Cardiac septum (tissue), 1 donor: Measurements from ENCODE around the gene TMEM63A. TPM values are rescaled to one million over a fixed set of nuclear protein-coding genes. Genes with fewer than 3 reads are reported as not detected.
A peak's percentile ranks its signal among the peaks of the same experiment; 100 is the strongest.
"Not testable (repeated sequence)": the region's sequence is repeated elsewhere in the genome, so short reads cannot be mapped to it uniquely, and the experiment has no call there.

Source experiments
- DNase-seq: peaks from one replicate; pipeline ENCODE4 v3.0.0-alpha.2; 2020; ENCODE audit warnings: low spot score
- intact Hi-C: fragments of 100-400 bp; cut with DNase I; formaldehyde crosslinking; loops from one replicate; pipeline ENCODE4 v1.14.0; 2022
- total RNA-seq: library from RNA; stranded (reverse); fragmentation: NEBNext Ultra II Directional; extraction: Animal tissue kit (Norgen Biotek cat#: 25700); gene quantifications from one replicate; pipeline ENCODE4 v1.2.1, GENCODE V29; 2021
- donor health status: DM: no; HTN: no; CAD: no.

Gene TMEM63A
- total RNA-seq, 1 donor from 2014 or later: 21.4 TPM

- DNase-seq: no peak
- intact Hi-C loops: loop anchor here (2.0 kb wide), 1 partner anchor 18 kb away; no protein-coding TSS in a partner anchor
Observed at GRCh38 chr1:225834417-225835329, 47.5 kb downstream of the TMEM63A start.

GRCh38 chr1:225830841-225831240 is 51.3 kb downstream of the TMEM63A start:
- no peak for DNase-seq

DNA sequence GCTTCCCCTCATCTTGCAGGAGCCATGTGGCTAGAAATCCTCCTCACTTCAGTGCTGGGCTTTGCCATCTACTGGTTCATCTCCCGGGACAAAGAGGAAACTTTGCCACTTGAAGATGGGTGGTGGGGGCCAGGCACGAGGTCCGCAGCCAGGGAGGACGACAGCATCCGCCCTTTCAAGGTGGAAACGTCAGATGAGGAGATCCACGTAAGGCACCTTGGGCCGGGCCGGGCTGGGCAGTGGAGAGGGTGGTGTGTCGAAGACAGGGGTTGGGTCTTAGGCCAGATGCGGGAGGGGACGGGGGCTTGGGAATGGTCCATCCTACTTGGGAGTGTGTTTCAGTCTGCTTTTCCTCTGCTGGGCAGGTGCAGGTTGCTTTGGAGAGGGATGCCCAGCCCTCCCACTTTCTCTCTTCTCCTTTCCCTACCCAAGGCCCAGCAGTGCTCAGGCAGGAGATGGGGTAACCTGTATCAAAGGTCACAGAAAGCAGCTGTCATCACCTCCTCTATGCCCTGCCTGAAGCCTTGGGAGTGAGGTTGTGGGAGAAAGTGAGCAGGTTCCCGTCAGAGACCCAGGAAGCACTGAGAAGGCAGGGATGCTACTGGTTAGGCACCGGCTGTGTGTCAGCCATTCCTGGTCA is 53.4 kb downstream of the TMEM63A start:
- intact Hi-C loops: no loop called here
- DNase-seq: no peak

More at GRCh38 chr1:225830841-225831240, 51.3 kb downstream of the TMEM63A start:
- intact Hi-C loops: no loop called here

GRCh38 chr1:225827076-225827475 is 55.1 kb downstream of the TMEM63A start:
- intact Hi-C loops: no loop called here

DNA sequence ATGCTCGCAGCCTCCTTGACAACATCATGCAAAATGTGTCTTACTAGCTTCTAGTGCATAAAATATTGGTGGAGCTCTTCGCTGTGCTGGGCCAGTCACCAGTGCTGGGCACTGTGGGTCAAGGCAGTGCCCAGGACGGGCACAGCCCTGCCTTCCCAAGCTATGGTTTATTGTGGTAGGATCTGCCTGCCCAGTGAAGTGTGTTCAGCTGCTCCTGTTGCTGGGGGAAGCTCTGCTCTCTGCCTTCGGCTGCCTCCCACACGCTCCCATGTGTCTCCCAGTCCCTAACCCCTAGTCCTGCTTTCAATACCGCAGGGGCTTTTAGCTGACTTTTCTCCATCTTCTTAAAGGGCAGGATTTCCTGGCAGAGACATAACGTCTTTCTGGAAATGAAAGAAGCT is 56.6 kb downstream of the TMEM63A start:
- intact Hi-C loops: no loop called here
- DNase-seq: no peak

More at GRCh38 chr1:225827076-225827475, 55.1 kb downstream of the TMEM63A start:
- DNase-seq: no peak

DNA sequence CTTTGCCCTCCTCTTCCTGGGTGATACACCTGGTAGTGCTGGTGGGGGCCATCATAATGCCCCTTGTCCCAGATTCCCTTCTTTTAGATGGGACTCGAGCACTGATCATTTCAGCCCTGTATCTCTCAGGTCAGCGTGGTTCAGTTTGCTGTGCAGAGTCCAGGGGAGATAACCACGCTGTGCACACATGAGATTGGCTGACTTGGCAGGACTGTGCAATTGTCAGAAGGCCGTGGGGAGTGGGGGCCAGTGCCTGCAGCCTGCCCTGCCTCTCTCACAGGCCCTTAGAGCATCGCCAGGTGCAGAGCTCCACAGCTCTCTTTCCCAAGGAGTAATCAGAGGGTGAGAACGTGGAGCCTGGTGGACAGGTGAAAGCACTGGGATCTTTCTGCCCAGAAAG is 57.1 kb downstream of the TMEM63A start:
- no peak for DNase-seq
- intact Hi-C loops: no loop called here

DNA sequence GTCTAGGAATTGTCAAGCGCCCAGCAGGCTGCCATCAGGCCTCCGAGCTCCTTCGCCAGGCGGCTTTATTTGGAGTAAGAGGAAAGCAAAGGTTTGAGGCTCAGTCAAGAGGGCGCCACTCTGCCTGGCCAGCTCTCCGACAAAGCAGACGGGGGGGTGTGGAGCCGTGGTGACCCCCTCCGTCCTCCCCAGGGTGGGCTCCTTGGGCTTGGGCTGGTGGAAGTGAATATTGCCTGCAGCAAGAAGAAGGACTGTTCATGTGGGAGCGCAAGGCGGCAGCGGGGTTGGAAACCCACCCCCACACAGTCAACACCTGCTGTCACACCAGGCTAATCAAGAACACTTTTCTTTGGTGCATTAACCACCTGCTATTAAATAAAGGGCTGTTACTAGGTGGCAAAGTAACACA is 57.6 kb downstream of the TMEM63A start:
- intact Hi-C loops: no loop called here
- DNase-seq: no peak

DNA sequence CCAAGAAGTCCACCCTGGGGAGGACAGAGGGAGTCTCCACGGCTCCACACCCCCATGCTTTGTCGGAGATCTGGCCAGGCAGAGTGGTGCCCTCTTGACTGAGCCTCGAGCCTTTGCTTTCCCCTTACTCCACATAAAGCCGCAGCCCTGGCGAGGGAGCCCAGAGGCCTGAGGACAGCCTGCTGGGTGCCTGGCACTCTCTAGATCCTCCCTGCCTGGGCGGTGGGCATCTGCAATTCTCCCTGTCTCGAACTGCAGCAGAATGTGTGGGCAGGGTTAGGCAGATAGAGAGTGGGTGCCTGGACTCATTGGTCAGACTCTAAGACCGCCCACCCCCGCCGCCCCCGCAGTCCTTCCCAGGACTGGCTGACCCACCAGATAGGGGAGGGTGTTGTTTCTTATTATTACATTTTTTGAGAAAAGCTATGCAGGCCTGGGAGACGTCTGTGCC is 58.3 kb downstream of the TMEM63A start:
- intact Hi-C loops: no loop called here
- no peak for DNase-seq

DNA sequence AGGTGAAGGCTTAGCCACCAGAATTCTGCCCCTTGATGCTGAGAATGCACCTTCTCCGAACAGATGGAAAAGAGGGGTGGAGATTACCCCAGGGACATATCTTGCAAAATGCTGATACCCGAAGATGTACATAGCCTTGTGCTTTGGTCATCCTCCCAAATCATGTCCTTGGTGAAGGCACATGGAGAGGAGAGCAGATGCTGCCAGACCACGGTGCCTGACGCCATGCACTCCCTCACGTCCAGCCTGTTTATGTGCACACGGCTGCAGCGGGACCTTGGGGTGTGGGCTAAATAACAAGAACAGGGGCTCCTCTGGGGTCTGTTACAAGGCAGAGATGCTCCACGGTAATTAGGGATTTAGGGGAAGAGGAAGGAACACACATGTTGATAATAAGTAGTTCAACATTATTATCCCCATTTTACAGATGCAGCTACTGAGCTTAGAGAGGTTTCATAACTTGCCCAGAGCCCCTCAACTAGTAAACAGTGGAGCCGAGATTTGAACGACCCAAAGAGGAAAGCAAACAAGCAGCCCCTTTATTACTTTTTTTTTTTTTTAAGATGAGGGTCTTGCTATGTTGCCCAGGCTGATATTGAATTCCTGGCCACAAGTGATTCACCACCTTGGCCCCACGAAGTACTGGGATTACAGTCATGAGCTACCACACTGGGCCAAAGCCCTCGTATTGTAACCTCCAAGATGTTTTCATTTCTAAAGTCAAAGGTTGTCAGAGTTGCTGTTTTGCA is 59.4 kb downstream of the TMEM63A start:
- no peak for DNase-seq
- intact Hi-C loops: no loop called here

- intact Hi-C loops: no loop called here
Observed at GRCh38 chr1:225820522-225821120, 61.6 kb downstream of the TMEM63A start.

GRCh38 chr1:225819346-225820192 is 62.6 kb downstream of the TMEM63A start:
- intact Hi-C loops: no loop called here
- DNase-seq: no peak

More at GRCh38 chr1:225820522-225821120, 61.6 kb downstream of the TMEM63A start:
- no peak for DNase-seq

- intact Hi-C loops: no loop called here
- DNase-seq: no peak
Observed at GRCh38 chr1:225818229-225818628, 64.0 kb downstream of the TMEM63A start.

DNA sequence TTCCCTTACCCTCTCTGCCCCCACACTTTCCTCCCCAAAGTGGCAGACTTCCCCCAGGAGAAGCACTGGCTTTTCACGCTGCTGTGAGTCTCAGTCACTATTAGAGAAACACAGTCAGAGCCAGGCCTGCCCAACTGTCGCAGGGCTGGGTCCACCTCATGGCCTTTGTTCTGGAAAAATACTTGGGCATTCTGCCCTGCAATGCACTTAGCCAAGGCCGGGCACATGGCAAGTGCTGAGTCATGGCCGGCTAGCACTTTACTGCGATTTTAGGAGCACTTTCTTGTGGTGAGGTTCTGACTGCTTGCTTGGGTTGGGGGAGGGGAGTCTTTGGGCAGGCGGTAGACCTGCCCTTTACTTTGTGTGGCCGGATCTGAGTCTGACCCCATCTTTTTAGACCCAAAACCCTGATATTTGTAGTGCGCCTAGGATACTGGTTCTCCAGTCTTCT is 64.5 kb downstream of the TMEM63A start:
- intact Hi-C loops: loop anchor here (2.0 kb wide), 1 partner anchor 17 kb away; no protein-coding TSS in a partner anchor
- peak; percentile 83 for DNase-seq

- peak; percentile 84 for DNase-seq
- intact Hi-C loops: loop anchor here (2.0 kb wide), 1 partner anchor 18 kb away; no protein-coding TSS in a partner anchor
Observed at GRCh38 chr1:225816643-225817538, 65.3 kb downstream of the TMEM63A start.

- no peak for DNase-seq
- intact Hi-C loops: loop anchor here (2.0 kb wide), 1 partner anchor 19 kb away; no protein-coding TSS in a partner anchor
Observed at GRCh38 chr1:225815526-225816178, 66.5 kb downstream of the TMEM63A start.

DNA sequence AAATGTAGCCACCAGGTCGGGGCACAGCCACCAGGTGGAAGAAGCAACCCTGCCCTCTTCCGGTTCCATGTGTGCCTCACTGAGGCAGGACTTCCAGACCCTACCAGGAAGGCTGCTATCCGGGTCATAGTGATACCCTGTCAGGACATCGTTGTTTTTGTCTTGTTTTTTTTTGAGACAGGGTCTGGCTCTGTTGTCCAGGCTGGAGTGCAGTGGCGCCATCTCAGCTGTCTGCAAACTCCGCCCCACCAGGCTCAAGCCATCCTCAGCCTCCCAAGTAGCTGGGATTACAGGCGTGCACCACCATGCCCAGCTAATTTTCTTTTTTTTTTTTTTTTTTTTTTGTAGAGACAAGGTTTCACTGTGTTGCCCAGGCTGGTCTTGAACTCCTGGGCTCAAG is 67.1 kb downstream of the TMEM63A start:
- intact Hi-C loops: not testable (repeated sequence)

DNA sequence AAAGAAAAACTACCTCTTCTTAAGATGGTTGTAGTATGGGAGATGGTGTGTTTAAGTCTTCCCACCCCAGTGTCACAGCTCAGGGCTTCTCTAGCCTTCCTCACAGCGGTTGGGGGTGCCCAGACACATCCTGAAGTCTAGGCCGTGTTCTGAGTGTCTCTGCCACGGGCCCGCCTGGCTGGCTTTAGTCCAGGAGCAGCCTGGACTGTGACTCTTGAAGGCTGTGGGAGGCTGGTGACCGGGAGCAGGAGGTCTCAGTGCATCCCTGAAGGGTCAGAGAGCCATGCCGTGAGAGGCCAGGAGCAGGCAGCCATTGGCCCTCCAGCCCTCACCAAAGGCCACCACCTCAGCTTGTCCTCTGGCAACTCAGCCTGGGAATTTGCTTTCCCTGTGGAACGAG is 67.8 kb downstream of the TMEM63A start:
- intact Hi-C loops: loop anchor here (5.0 kb wide), 1 partner anchor 68 kb away; the partner anchor contains the start of gene TMEM63A

More for the DNA sequence above, 67.1 kb downstream of the TMEM63A start:
- DNase-seq: not testable (repeated sequence)

More for the DNA sequence above, 67.8 kb downstream of the TMEM63A start:
- no peak for DNase-seq
